H1 (cell line): ENCODE results near the gene P3H4. TPM values are rescaled to one million over a fixed set of nuclear protein-coding genes. Genes with fewer than 3 reads are reported as not detected.

Experiments
- CTCF ChIA-PET: fragments of 300-600 bp; sonication (Branson Sonifier 250); formaldehyde crosslinking; loops from one replicate; lab custom pipeline; 2021; ENCODE audit not compliant: partially characterized antibody; lab: Charles Lee
- POLR2A ChIA-PET: fragments of 300-600 bp; sonication (Branson Sonifier 250); formaldehyde crosslinking; loops from one replicate; lab custom pipeline; 2021; ENCODE audit warnings: inconsistent platforms; ENCODE audit not compliant: partially characterized antibody; lab: Charles Lee
- DNase-seq, 2 experiments: peaks; one replicate each; pipeline versions ENCODE4 v3.0.0 to v3.0.0-alpha.2; 2010 to 2022; ENCODE audit warnings: low spot score in 2 of 2, low read depth in 1 of 2, mixed read lengths in 1 of 2
- FAIRE-seq: peaks from 2 replicates; lab custom pipeline; 2011; peaks lifted over from hg19 to GRCh38; lab: Jason Lieb, UNC
- H2AFZ ChIP-seq: 2 replicates; pipeline ENCODE4 v1.8.1; 2012; ENCODE audit warnings: low read length, inconsistent platforms
- H2AK5ac ChIP-seq: 2 replicates; pipeline ENCODE4 v1.6.1; 2013; ENCODE audit warnings: low read depth, low read length
- H2BK120ac ChIP-seq: replicated peaks from 2 replicates; pipeline ENCODE3; 2013; ENCODE audit warnings: low read depth, low read length, inconsistent platforms
- H2BK12ac ChIP-seq: 2 replicates; pipeline ENCODE4 v1.6.1; 2013; ENCODE audit warnings: low read depth, low read length
- H2BK15ac ChIP-seq: 2 replicates; pipeline ENCODE4 v1.6.1; 2013; ENCODE audit warnings: low read length
- H2BK20ac ChIP-seq: 2 replicates; pipeline ENCODE4 v1.6.1; 2013; ENCODE audit warnings: low read length
- H2BK5ac ChIP-seq: 2 replicates; pipeline ENCODE4 v1.6.1; 2013; ENCODE audit warnings: low read depth, low read length
- H3K14ac ChIP-seq: 2 replicates; pipeline ENCODE4 v1.6.1; 2013; ENCODE audit warnings: inconsistent platforms; ENCODE audit not compliant: insufficient read length
- H3K18ac ChIP-seq: 2 replicates; pipeline ENCODE4 v1.6.1; 2013; ENCODE audit warnings: low read length; ENCODE audit errors: extremely low read depth
- H3K23ac ChIP-seq: 2 replicates; pipeline ENCODE4 v1.6.1; 2013; ENCODE audit warnings: inconsistent platforms; ENCODE audit not compliant: insufficient read length
- H3K23me2 ChIP-seq: 2 replicates; pipeline ENCODE4 v1.6.1; 2013; ENCODE audit warnings: low read depth, low read length
- H3K27ac ChIP-seq: 2 replicates; pipeline ENCODE4 v1.6.1; 2011; ENCODE audit warnings: low read depth, low read length, inconsistent platforms
- H3K27me3 ChIP-seq, 4 experiments: replicated peaks in 1 of 4; 1 replicate in 1 of 4; 2 replicates in 3 of 4; pipeline versions ENCODE4 v1.6.1 to v1.8.1; 2011 to 2013; ENCODE audit warnings: low read length in 3 of 4, mild to moderate bottlenecking in 3 of 4, inconsistent platforms in 2 of 4, mixed read lengths in 2 of 4, moderate library complexity in 1 of 4; ENCODE audit not compliant: control insufficient read depth in 3 of 4, insufficient read depth in 3 of 4; ENCODE audit errors: extremely low read depth in 1 of 4
- H3K36me3 ChIP-seq, 4 experiments: 2 replicates each; pipeline versions ENCODE4 v1.6.1 to v1.8.1; 2011 to 2013; ENCODE audit warnings: mild to moderate bottlenecking in 4 of 4, low read length in 3 of 4, moderate library complexity in 2 of 4, control low read depth in 1 of 4, inconsistent platforms in 1 of 4; ENCODE audit not compliant: insufficient read depth in 4 of 4, control insufficient read depth in 2 of 4
- H3K4ac ChIP-seq: replicated peaks from 2 replicates; pipeline ENCODE3; 2013; ENCODE audit warnings: low read length, low read depth, mixed read lengths, inconsistent platforms; ENCODE audit not compliant: insufficient read length
- H3K4me1 ChIP-seq, 4 experiments: replicated peaks in 1 of 4; 1 replicate in 1 of 4; 2 replicates in 3 of 4; pipeline versions ENCODE4 v1.6.1 to v1.8.1; 2011 to 2013; ENCODE audit warnings: low read length in 3 of 4, inconsistent platforms in 2 of 4, mixed read lengths in 1 of 4; ENCODE audit not compliant: insufficient read depth in 4 of 4, control insufficient read depth in 3 of 4
- H3K4me2 ChIP-seq, 2 experiments: 2 replicates each; pipeline versions ENCODE4 v1.6.1 to v1.8.1; 2011 to 2013; ENCODE audit warnings: low read depth in 2 of 2, low read length in 2 of 2, control low read depth in 1 of 2, inconsistent platforms in 1 of 2, mild to moderate bottlenecking in 1 of 2; ENCODE audit not compliant: insufficient read depth in 1 of 2
- H3K4me3 ChIP-seq, 4 experiments: fragments of 200-600, 300-600 bp in 1 of 4; sonication (generic), shearing (Covaris generic), sonication (Bioruptor Twin) in 1 of 4; 2 replicates each; pipeline versions ENCODE4 v1.5.1 to v1.8.1; 2011 to 2016; ENCODE audit warnings: low read length in 4 of 4, low read depth in 3 of 4, control low read depth in 2 of 4, inconsistent platforms in 2 of 4, mild to moderate bottlenecking in 2 of 4, mixed read lengths in 1 of 4, moderate library complexity in 1 of 4; ENCODE audit not compliant: insufficient read depth in 2 of 4; ENCODE audit errors: extremely low read depth in 1 of 4
- H3K56ac ChIP-seq: replicated peaks from 2 replicates; pipeline ENCODE3; 2013; ENCODE audit warnings: low read depth, mild to moderate bottlenecking, mixed read lengths, low read length, inconsistent platforms; ENCODE audit not compliant: insufficient read length
- H3K79me1 ChIP-seq: 2 replicates; pipeline ENCODE4 v1.6.1; 2013; ENCODE audit warnings: low read depth, low read length, control low read depth
- H3K79me2 ChIP-seq, 2 experiments: 2 replicates each; pipeline versions ENCODE4 v1.6.1 to v1.8.1; 2012 to 2013; ENCODE audit warnings: low read length in 2 of 2, mild to moderate bottlenecking in 2 of 2, inconsistent platforms in 1 of 2; ENCODE audit not compliant: insufficient read depth in 2 of 2, control insufficient read depth in 1 of 2
- H3K9ac ChIP-seq, 4 experiments: replicated peaks in 1 of 4; 1 replicate in 1 of 4; 2 replicates in 3 of 4; pipeline versions ENCODE4 v1.6.1 to v1.8.1; 2011 to 2013; ENCODE audit warnings: low read depth in 3 of 4, low read length in 3 of 4, control low read depth in 2 of 4, mild to moderate bottlenecking in 2 of 4, moderate library complexity in 2 of 4, inconsistent platforms in 1 of 4; ENCODE audit errors: extremely low read depth in 1 of 4
- H3K9me3 ChIP-seq, 2 experiments: 2 replicates each; pipeline versions ENCODE4 v1.6.1 to v1.8.1; 2012 to 2013; ENCODE audit warnings: mild to moderate bottlenecking in 2 of 2, moderate library complexity in 2 of 2, control low read depth in 1 of 2, inconsistent platforms in 1 of 2, low read depth in 1 of 2, low read length in 1 of 2, mixed read lengths in 1 of 2; ENCODE audit not compliant: insufficient read depth in 2 of 2
- H4K20me1 ChIP-seq, 2 experiments: replicated peaks in 1 of 2; 2 replicates each; pipeline versions ENCODE3 to v1.8.1; 2011 to 2013; ENCODE audit warnings: inconsistent platforms in 2 of 2, low read length in 2 of 2, mild to moderate bottlenecking in 1 of 2; ENCODE audit not compliant: insufficient read depth in 2 of 2, control insufficient read depth in 1 of 2
- H4K5ac ChIP-seq: 2 replicates; pipeline ENCODE4 v1.6.1; 2013; ENCODE audit warnings: low read length, low read depth, mixed read lengths, inconsistent platforms; ENCODE audit not compliant: insufficient read length
- H4K8ac ChIP-seq: 2 replicates; pipeline ENCODE4 v1.8.0; 2013; ENCODE audit warnings: mild to moderate bottlenecking, moderate library complexity, low read length, inconsistent platforms; ENCODE audit not compliant: insufficient read depth; ENCODE audit errors: extremely low read depth
- H4K91ac ChIP-seq: replicated peaks from 2 replicates; pipeline ENCODE3; 2013; ENCODE audit warnings: low read length, mixed read lengths, inconsistent platforms; ENCODE audit not compliant: insufficient read length
- CHD2 ChIP-seq: IDR thresholded peaks from 2 replicates; pipeline ENCODE4 v1.6.1; 2012; ENCODE audit warnings: low read length, improper control_type of control experiment
- CREB1 ChIP-seq: IDR thresholded peaks from 2 replicates; pipeline ENCODE4 v1.6.1; 2012; ENCODE audit warnings: inconsistent platforms
- CTCF ChIP-seq, 3 experiments: IDR thresholded peaks; 1 replicate in 2 of 3; 2 replicates in 1 of 3; pipeline versions ENCODE4 v1.5.1 to v1.6.1; 2011; ENCODE audit warnings: low read length in 3 of 3, mild to moderate bottlenecking in 3 of 3, inconsistent platforms in 2 of 3, low read depth in 1 of 3, moderate library complexity in 1 of 3; ENCODE audit not compliant: insufficient read depth in 1 of 3; ENCODE audit errors: control extremely low read depth in 1 of 3
- KDM4A ChIP-seq: IDR thresholded peaks from one replicate; pipeline ENCODE4 v1.7.1; 2012; ENCODE audit warnings: low read depth, mild to moderate bottlenecking, moderate library complexity, low read length, inconsistent platforms; ENCODE audit not compliant: severe bottlenecking
- WGBS, 2 experiments: shearing (Covaris generic) in 1 of 2; methylation state at CpG; one replicate each; pipeline versions ENCODE4 v1.1.6 to v1.1.7; 2013 to 2015; ENCODE audit warnings: low lambda C conversion rate in 2 of 2, mixed read lengths in 2 of 2, inconsistent platforms in 1 of 2, low coverage in 1 of 2, missing lambda C conversion rate in 1 of 2; ENCODE audit not compliant: insufficient replicate concordance in 2 of 2, insufficient coverage in 1 of 2, insufficient read length in 1 of 2; ENCODE audit errors: extremely low coverage in 1 of 2, missing lambda C conversion rate in 1 of 2; 5-methylcytosine and 5-hydroxymethylcytosine counted together
- polyA plus RNA-seq, 7 experiments: library from polyadenylated mRNA; depleted of rRNA in 3 of 7; stranded (reverse) in 5 of 7; unstranded in 2 of 7; fragments of >200 nt in 5 of 7; fragments of 200-250 nt in 2 of 7; gene quantifications; 1 replicate in 5 of 7; 2 replicates in 1 of 7; 4 replicates in 1 of 7; pipeline versions ENCODE4 v1.2.1 to v1.2.3, GENCODE V29; 2011 to 2013; ENCODE audit warnings: missing spikeins in 2 of 7, mixed read lengths in 2 of 7
- total RNA-seq: library from RNA; stranded (reverse); fragmentation: NEBNext Ultra II Directional; extraction: Animal tissue kit (Norgen Biotek cat#: 25700); gene quantifications from 2 replicates; pipeline ENCODE4 v1.2.1, GENCODE V29; 2021

The P3H4 gene
- total and polyA plus RNA-seq, 2 of the 8 experiments (the other 6 are each of a cell fraction or from before 2014, with no cell fraction given), result 23.4 to 26.7 TPM

- H3K56ac ChIP-seq, result no peak overlapping the region
- H3K79me1 ChIP-seq, result 0 out of 2 replicates have a peak, but pooled peaks cover under 1% of the 10 kb centered on the region
- no peak overlapping the region for H3K18ac ChIP-seq
- H2BK20ac ChIP-seq, result no peak overlapping the region
- H3K27ac ChIP-seq, result no peak overlapping the region
- H4K5ac ChIP-seq, result no peak overlapping the region
- peaks cover 7 to 56% (median 14%) of the 10 kb centered on the region in 4 experiments; a peak in 7 of 8 replicates for H3K36me3 ChIP-seq
- FAIRE-seq (no peak), DNase-seq (no peak)
- H3K4ac ChIP-seq, result no peak overlapping the region
- H2BK15ac ChIP-seq, result no peak overlapping the region
- peaks cover 1 to 4% of the 10 kb centered on the region in 2 experiments for H4K20me1 ChIP-seq
- no peak overlapping the region for H2BK120ac ChIP-seq
- no peaks in the 10 kb centered on the region for H3K9me3 ChIP-seq
- no peak overlapping the region for H3K14ac ChIP-seq
- no peak overlapping the region for H3K23ac ChIP-seq
- peaks cover 0 to 13% (median 9%) of the 10 kb centered on the region in 4 experiments; a peak in 6 of 7 replicates for H3K4me1 ChIP-seq
- no peak overlapping the region for H2BK5ac ChIP-seq
- no peak overlapping the region for H2BK12ac ChIP-seq
- H2AFZ ChIP-seq, result no peak overlapping the region
- no peak overlapping the region for H3K4me3 ChIP-seq
- H3K79me2 ChIP-seq, result no peaks in the 10 kb centered on the region
- H3K4me2 ChIP-seq, result no peak overlapping the region
- H3K9ac ChIP-seq, result no peak overlapping the region
- ChIA-PET CTCF (interaction anchor here (1.1 to 1.2 kb wide), 2 partner anchors 9 to 28 kb away, joined by 3 to 6 read pairs; no protein-coding TSS in a partner anchor), POLR2A (interaction anchor here (0.6 to 5.6 kb wide), 9 partner anchors 8 to 93 kb away, joined by 3 to 40 read pairs (median 4); partner anchors contain the start of genes FKBP10, KLHL10, KLHL11 and NT5C3B)
- H2AK5ac ChIP-seq, result no peak overlapping the region
- H3K27me3 ChIP-seq, result no peaks in the 10 kb centered on the region
- no peaks in the 10 kb centered on the region; the same call in 1 of the 2 replicates for H3K23me2 ChIP-seq
- 80% methylated on average over 7 of the region's 7 CpGs; no CpG with 5 or more reads in 1 of the 2 experiments for WGBS, 2 experiments
- no peak for TF ChIP-seq CTCF (IDR thresholded peaks at IDR 0.05; ENCODE audit: control extremely low read depth in 1 of 3, insufficient read depth in 1 of 3, low read depth in 1 of 3, low read length in 3 of 3)
- TF ChIP-seq CHD2, result no peak
- no peak for TF ChIP-seq KDM4A
- TF ChIP-seq CREB1, result no peak
- H4K8ac ChIP-seq, result no peak overlapping the region
- no peak overlapping the region for H4K91ac ChIP-seq
Measured at GRCh38 chr17:41824086-41824485, 12.3 kb upstream of the P3H4 start.
